Skeletal muscle cell (primary cell): ENCODE data around the gene B4GALNT3.
"Not testable (repeated sequence)": the region's sequence is repeated elsewhere in the genome, so short reads cannot be mapped to it uniquely, and the experiment has no call there.

Source experiments
- DNase-seq: peaks from one replicate; pipeline ENCODE4 v3.0.0-alpha.2; 2010; ENCODE audit warnings: low read depth
- H3K4me3 ChIP-seq: 2 replicates; pipeline ENCODE4 v1.5.1; 2011; ENCODE audit warnings: low read depth, mild to moderate bottlenecking, control low read depth, low read length, moderate library complexity

B4GALNT3 gene

DNA sequence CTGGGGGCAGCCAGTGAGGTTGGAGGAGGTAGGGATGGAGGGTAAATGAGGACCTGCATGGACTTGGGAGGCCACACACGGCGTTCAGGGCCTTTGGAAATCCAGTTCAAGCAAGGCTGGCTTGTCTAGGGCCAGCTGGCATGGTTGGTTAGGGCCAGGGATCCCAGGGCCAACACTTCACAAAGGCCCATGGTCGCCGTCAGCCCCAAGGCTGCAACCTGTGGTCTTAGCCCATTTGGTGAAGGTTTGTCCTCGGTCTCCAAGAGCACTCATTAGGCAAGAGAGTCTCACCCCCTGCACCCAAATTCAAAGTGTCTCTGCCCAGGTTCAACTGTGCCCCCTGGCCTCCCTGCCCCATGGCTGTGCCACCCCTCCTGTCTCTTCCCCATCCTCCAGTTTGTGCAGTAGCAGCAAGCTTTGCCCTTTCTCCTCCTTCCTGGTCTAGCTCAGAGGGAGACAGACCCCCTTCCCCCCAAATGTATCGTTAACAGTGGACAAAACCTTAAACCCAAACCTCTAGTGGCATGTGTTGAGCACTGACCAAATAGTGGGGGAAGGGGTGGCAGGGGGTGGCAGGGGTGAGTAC, 109.4 kb downstream of the B4GALNT3 start:
- H3K4me3 ChIP-seq: no peak overlapping the region
- no peak for DNase-seq

DNA sequence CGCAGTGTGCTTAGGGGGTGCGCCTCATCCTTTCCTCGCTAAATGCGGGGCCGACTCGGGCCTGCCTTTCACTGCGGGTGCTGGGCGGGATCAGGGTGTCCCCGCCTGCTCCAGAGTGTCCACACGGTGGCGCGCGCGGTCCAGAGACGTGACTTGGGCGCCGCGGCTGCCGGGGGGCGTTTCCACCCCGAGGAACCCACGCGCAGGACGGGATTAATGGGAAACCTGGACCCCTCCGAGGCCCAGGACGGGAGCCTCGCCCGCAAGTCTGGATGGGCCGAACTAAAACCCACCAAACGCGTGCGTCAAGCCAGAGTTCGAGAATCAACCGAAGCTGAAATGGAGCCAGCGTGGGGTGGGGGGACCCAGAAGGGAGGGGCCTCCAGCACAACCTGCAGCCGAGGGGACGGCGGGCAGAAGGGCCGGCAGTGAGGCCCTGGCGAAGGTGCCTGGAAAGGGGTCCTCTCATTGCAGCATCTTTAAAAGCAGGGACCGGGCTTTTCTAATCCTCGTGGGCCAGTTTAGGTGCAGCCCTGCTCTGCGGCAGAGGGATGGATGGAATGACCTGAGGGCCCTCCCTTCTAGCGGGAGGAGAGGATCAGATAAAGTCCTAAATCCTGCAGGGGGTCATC, 110.2 kb downstream of the B4GALNT3 start:
- peak overlapping the region; percentile 55 for H3K4me3 ChIP-seq
- peak; percentile 42 for DNase-seq

DNA sequence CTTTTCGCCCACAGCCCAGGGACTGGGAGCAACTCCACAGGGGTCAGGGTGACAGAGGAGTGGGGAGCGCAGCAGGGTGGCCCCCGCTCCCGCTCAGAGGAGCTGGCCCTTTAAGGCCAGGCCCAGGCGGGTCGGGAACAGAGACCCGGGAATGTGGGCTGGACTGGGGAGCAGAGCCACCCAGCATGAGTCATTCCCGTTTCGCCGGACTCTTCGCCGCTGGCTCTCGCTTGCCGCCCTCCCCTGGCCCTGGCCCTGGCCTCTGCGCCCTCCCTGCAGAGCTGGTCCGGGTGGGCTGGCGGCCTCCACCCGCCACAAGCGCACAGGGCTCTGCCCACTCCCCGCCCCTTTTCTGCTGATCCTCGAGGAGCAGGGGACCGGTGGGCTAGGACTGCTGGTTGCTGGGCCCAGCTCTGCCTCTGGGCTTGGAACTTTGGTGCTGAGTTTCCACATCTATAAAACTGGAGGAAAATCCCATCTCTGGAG, 110.7 kb downstream of the B4GALNT3 start:
- DNase-seq: peak; percentile 56
- H3K4me3 ChIP-seq: peak overlapping the region; percentile 55

DNA sequence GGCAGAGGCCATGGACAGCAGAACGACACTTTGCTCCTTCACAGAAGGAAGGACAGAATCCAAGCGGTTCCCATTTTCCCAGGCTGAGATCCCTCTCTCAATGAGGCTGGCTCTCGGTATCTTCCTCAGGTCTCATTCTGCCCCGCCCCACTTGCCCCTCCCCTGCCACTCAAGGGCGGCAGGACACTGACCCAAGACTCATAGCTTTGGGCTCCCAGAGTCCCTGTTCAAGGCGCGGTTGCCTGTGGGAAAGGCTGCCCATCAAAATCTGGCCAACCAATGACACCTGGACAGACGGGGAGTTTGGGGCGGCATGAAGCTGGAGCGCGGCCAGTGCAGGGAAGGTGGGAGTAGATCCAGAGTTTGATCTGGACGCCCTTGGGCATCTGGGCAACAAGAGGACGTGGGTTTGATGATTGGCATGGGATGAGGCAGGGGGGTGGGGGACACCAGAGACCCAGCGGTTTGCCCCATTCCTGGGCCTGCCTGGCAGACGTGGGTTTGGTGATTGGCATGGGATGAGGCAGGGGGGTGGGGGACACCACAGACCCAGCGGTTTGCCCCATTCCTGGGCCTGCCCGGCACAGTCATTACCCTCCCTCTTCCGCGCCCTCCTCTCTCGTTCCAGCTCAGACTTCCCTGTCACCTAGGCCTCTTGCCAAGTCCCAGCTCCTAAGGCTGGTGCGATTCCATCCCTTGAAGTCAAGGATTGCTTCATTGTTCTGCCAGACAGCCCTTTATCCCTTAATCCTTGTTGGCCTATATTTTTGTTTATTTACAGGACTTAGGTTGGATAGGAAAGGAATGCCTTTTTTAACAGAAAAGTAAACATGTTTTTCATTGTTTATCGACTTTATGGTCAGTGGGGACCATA, 111.4 kb downstream of the B4GALNT3 start:
- peak overlapping the region; percentile 55 for H3K4me3 ChIP-seq
- peak; percentile 68 for DNase-seq

DNA sequence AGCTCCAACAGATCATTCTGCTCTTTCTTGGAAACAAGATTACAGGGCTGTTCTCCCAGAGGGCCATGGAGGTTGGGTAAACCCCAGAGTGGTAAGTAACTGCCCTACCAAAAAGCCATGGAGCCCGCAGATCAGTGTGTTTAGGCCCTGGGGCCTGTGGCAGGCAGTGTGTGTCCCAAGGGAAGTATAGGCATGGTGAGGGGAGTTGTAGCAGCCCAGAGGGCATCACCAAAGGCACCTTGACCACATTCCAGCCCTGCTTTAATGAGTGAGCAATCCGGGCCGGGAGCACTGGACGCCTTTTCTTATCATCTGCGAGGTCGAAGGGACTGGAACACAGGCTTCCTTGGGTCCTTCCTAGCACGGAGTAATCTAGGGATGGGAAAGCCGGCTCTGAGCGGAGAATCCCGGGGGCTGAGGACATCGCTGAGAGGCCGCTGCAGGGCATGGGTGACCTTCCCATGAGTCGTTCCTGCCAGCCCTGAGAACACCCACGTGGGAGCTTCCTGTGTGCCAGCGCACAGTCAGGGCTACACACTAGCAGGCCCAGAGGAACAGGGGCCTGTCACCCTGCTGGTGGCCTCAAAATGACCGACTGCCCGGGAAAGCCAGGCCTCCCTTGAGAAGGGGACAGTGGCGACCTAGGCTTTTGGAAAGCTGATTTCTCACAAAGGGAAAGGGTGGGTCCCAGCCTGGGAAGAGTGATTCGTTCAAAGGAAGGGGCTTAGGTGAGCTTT, 112.2 kb downstream of the B4GALNT3 start:
- no peak overlapping the region for H3K4me3 ChIP-seq
- DNase-seq: no peak

DNA sequence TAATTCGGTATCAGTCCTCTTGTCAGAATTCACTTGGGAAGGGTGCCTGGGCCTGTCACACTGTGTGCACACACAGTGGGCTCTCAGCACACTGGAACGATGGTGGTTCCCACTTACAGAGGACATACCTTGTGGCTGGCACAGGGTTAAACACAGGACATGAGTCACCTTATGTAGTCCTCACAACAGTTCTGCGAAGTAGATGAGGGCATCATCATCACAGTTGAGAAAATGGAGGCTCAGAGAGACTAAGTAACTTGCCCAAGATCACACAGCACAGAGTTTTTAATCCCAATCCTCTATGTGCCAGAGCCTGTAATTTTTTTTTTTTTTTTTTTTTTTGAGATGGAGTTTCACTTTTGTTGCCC, 112.8 kb downstream of the B4GALNT3 start:
- DNase-seq: no peak
- no peak overlapping the region for H3K4me3 ChIP-seq

DNA sequence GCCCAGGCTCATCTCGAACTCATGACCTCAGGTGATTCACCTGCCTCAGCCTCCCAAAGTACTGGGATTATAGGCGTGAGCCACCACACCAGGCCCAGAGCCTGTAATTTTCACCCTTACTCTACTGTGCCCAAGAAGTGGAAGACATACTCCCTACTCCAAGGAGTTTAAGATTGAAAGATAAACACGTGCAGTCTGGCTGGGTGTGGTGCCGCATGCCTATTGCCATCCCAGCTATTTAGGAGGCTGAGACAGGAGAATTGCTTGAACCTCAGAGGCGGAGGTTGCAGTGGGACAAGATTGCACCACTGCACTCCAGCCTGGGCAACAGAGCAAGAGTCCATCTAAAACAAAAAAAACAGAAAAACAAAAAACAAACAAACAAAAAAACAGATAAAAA, 113.5 kb downstream of the B4GALNT3 start:
- DNase-seq: no peak
- no peak overlapping the region for H3K4me3 ChIP-seq

DNA sequence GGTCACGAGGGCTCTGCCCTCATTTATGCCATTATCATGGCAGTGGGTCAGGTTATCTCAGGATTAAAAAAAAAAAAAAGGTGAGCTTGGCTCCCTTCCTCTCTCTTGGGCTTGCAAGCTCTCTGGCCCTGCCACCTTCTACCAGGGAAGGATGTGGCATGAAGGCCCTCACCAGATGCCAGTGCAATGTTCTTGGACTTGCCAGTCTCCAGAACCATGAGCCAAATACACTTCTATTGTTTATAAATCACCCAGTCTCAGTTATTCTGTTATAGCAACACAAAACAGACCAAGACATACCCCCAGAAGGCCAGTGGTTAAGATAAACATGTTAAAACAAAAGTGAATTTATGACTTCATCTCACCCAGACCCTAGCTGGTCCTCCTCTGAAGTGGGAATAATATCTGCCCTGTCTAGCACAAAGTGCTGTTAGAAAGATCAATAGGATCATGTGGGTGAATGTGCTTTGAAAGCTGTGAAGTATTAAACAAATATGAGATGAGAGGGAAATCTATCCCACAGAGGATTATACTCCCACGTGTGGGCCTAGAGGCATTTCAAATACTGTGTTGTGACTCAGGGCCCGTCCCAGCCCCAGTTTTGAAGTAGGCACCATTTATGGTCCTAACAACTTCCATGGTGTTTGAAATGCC, 114.9 kb downstream of the B4GALNT3 start:
- H3K4me3 ChIP-seq: no peak overlapping the region
- no peak for DNase-seq

DNA sequence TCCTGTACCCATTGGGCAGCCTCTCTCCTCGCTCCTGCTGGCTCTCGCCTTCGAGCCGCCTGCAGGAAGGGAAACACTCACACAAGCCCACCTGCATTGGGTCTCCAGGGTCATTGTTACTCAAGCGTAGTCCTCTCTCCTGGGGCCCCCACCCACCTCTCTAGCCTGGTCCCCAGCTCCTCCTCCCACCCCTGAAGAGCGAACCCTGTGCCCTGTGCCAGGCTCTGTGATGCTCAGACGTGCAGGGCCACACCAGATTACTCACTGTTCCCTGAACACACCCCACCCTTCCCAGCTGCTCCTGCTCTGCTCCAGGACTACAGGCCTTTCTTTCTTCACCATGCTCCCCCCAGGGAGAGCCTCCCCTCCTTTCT, 115.4 kb downstream of the B4GALNT3 start:
- no peak for DNase-seq
- H3K4me3 ChIP-seq: no peak overlapping the region

DNA sequence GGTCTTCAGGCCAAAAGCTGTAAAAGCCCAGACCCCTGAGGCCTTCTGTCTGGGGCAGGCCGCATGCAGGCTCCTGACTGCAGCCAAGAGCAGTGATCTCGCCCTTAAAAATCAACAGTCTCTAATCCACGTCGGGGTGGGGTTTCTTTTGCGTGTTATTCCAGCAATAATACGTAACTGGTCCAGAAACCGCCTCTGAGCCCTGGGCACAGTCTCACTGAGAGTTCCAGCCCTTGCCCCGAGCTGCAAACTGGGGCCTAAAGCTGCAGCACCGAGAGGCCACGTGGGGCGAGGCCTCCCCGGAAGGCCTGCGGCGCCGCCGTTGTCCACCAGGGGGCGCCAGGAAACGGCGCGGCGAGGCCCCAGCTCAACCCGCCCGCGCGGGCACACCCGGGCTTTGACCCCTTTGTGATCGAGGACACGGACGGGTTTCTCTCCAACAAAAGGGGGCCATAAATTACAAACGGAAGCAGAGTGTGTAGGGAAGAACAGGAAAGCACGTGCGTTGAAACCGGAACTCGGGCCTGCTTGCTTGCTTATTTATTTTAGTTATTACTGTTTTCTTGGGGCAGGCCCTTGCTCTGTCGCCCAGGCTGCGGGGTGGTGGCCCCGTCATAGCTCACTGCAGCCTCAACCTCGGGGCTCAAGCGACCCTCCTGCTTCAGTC, 116.3 kb downstream of the B4GALNT3 start:
- no peak overlapping the region for H3K4me3 ChIP-seq
- DNase-seq: peak; percentile 37

DNA sequence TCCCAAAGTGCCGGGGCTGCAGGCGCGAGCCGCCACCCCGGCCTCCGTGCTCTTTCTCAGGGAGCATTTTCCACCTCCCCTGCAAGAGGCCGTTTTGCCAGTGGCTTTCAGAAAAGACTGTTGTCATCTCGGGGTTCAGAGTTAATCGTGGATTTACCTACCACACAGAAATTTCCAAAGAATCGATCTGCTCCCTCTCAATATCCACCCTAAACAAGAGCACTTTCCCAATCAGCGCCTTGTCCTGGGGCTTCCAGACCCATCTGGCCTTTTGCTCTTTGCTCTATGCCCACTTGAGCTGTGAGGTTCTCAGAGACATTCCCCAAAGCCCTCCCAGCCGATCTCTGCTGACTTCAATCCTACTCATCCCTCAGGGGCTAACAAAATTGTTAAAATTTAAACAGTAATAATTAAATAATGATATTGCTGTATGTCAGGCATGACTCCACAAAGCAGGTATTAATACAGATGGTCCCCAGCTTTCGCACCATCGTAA, 116.9 kb downstream of the B4GALNT3 start:
- no peak for DNase-seq
- no peak overlapping the region for H3K4me3 ChIP-seq

DNA sequence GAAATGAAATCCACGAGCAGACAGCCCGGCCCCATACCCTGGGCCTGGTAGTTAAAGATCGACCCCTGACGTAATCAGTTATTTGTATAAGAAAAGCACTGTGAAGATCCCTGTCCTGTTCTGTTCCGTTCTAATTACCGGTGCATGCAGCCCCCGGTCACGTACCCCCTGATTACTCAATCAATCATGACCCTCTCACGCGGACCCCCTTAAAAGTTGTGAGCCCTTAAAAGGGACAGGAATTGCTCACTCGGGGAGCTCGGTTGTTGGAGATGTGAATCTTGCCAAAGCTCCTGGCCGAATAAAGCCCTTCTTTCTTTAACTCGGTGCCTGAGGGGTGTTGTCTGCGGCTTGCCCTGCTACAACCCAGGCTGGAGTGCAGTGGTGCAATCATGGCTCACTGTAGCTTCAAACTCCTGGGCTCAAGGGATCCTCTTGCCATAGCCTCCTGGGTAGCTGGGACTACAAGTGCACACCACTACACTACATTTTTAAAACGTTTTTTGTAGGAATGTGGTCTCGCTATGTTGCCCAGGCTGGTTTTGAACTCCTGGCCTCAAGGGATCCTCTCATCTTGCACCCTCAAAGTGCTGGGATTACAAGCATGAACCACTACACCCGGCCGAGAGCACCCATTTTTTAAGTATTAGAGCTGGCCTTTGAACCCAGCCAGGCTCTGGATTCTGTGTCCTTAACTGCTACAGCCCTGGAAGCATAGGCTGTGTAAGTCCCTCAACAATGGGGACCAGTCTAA, 118.4 kb downstream of the B4GALNT3 start:
- not testable (repeated sequence) for H3K4me3 ChIP-seq, DNase-seq

DNA sequence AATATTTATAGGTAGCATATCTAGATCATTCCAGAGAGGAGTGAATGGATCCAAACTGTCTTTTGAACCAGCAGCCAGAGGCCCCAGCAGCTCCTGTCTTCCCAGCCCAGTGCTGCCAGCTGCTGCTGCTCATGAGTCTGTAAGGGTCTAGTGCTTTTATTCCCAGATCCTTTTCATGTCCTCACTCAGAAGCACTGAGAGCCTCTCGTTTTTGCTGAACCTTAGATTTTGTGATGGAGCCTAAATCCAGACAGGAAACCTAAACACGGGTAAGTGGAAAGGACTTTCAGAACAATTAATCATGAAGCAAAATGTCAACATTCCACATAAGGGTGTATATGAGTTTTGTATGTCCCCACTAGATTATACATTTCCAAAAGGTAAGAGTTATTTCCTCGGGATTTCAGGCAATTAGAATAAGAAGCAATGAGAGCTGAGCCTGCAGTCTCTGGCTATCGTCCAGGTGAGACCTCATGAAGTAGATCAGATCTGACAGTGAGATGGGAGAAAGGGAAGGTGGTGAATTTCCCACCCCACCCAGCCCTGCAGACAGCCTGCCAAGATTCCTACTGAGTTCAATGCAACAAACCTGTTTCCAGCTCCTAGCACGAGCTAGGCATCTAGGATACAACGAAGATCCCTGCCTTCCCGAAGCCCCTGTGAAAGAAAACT, 119.1 kb downstream of the B4GALNT3 start:
- DNase-seq: no peak
- H3K4me3 ChIP-seq: no peak overlapping the region

DNA sequence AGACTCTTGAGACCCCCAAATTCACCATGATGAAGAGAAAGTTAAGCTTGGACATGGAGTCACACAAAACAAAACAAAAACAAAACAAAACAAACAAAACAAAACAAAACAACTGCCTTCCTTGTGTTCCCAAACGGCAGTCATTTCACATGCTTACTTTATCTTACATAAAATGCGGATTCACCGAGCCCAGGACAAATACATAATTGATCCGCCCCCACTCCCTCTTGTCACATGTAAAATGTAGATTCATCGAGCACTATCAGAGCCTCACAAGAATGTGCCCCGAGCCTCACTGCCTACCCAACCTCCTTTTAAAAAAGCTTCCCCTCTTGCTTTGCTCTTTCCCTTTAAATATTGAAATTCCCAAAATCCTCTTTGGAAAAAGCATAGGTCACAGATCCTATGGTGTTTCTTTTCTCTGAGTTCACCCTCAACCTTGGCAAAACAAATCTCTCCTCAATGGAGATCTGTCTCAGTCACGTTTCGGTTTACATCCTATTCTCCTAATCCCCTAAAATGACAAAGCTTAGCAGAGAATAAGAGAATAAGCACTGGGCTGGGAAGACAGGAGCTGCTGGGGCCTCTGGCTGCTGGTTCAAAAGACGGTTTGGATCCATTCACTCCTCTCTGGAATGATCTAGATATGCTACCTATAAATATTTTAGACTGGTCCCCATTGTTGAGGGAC, 119.8 kb downstream of the B4GALNT3 start:
- DNase-seq: no peak
- no peak overlapping the region for H3K4me3 ChIP-seq

DNA sequence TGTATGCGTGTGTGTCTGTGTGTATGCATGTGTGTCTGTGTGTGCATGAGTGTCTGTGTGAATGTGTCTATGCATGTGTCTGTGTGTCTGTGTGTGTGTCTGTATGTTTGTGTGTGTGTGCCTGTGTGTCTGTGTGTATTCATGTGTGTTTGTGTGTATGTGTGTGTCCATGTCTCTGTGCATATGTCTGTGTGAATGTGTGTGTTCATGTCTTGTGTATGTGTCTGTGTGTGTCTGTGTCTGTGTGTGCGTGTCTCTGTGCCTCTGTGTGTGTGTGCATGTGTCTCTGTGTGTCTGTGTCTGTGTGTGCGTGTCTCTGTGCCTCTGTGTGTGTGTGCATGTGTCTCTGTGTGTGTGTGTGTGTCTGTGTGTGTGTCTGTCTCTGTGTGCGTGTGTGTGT, 121.1 kb downstream of the B4GALNT3 start:
- no peak for DNase-seq
- H3K4me3 ChIP-seq: no peak overlapping the region

DNA sequence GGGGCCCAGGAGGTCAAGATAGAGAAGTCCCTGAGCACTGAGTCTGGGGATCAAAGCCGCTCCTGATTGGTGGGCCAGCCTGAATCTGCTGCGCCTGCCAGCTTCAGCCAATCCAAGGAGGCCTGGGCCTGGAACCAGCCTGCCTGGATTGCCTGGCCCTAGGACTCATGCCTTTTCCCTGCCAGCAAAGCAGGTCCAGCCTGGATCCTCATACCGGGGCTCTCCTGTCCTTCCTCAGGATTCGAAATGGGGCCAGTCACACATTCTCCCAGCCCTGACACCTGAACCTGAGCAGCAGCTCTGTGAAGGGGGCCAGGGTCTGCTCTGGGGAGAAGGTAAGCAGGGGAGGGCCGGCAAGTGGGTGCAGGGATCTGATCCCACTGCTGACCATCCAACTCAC, 121.6 kb downstream of the B4GALNT3 start:
- no peak overlapping the region for H3K4me3 ChIP-seq
- DNase-seq: no peak

DNA sequence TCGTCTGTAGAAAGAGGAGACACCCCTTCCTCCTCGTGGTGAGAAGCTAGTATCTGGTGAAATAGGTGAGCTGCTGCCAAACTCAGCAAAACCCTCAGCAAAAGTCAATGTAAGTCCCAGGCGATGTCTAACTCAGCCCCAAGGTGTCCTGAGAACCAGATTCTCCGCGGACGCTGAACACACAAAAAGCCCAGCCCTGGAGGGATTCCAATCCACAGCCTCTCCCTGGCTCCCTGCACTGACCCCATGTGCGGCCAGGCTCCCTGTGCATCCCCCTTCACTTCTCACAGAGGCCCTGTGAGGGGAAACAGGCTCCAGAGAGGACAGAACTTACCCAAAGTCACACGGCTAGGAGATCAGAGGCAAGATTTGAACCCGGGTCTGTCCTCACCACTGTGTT, 122.0 kb downstream of the B4GALNT3 start:
- no peak overlapping the region for H3K4me3 ChIP-seq

More for the DNA sequence above, 122.0 kb downstream of the B4GALNT3 start:
- DNase-seq: no peak
